ENCODE results near the gene FTH1.
A peak's percentile ranks its signal among the peaks of the same experiment; 100 is the strongest.
"Not testable (repeated sequence)": the region's sequence is repeated elsewhere in the genome, so short reads cannot be mapped to it uniquely, and the experiment has no call there.

The FTH1 gene

GRCh38 chr11:61978703-61979661 lies 11.5 kb upstream of the FTH1 start:
- no peak for DNase-seq

GRCh38 chr11:61976813-61977475 lies 9.5 kb upstream of the FTH1 start:
- no peak for DNase-seq

- no peak for DNase-seq
Measured at GRCh38 chr11:61976420-61976800, 9.0 kb upstream of the FTH1 start.

GRCh38 chr11:61975638-61976419 lies 8.4 kb upstream of the FTH1 start:
- DNase-seq = no peak

GRCh38 chr11:61974766-61975631 lies 7.6 kb upstream of the FTH1 start:
- no peak for DNase-seq

- no peak for DNase-seq
Measured at GRCh38 chr11:61973476-61974162, 6.2 kb upstream of the FTH1 start.

GRCh38 chr11:61972672-61973475 lies 5.4 kb upstream of the FTH1 start:
- DNase-seq = no peak

- DNase-seq = no peak
Measured at GRCh38 chr11:61972112-61972671, 4.8 kb upstream of the FTH1 start.

- DNase-seq = peak; percentile 60 to 86
Measured at GRCh38 chr11:61971248-61972111, 4.0 kb upstream of the FTH1 start.

GRCh38 chr11:61969838-61970662 lies 2.6 kb upstream of the FTH1 start:
- no peak for DNase-seq

GRCh38 chr11:61969391-61969758 lies 1.9 kb upstream of the FTH1 start:
- no peak for DNase-seq

GRCh38 chr11:61968758-61969390 lies 1.4 kb upstream of the FTH1 start:
- no peak for DNase-seq

GRCh38 chr11:61967924-61968757 lies 707 bp upstream of the FTH1 start:
- peak in 1 of 2 experiments; percentile 26 for DNase-seq

GRCh38 chr11:61966734-61967115 lies 709 bp downstream of the FTH1 start:
- no peak for DNase-seq

GRCh38 chr11:61964666-61965271 lies 2.7 kb downstream of the FTH1 start:
- not testable (repeated sequence) for DNase-seq

- no peak for DNase-seq
Measured at GRCh38 chr11:61964058-61964665, 3.3 kb downstream of the FTH1 start.
